CD4-positive, alpha-beta T cell treated with Interleukin-12 subunit alpha and Interleukin-12 subunit beta, for 1 hour (primary cell): ENCODE data around the gene CXCL14.

ENCODE experiments used
- DNase-seq: peaks from one replicate; pipeline ENCODE4 v3.0.0-alpha.2; 2020

Gene CXCL14

GRCh38 chr5:135566422-135567400 is 12.1 kb downstream of the CXCL14 start:
- DNase-seq, result no peak

- DNase-seq, result peak; percentile 58
These were observed 12.9 kb downstream of the CXCL14 start for GRCh38 chr5:135565725-135566421.

GRCh38 chr5:135565266-135565665 is 13.5 kb downstream of the CXCL14 start:
- DNase-seq, result no peak

GRCh38 chr5:135564331-135564730 is 14.5 kb downstream of the CXCL14 start:
- DNase-seq, result no peak

GRCh38 chr5:135561266-135561665 is 17.5 kb downstream of the CXCL14 start:
- DNase-seq, result no peak

GRCh38 chr5:135560858-135561257 is 17.9 kb downstream of the CXCL14 start:
- DNase-seq, result peak; percentile 56

GRCh38 chr5:135559354-135559753 is 19.4 kb downstream of the CXCL14 start:
- DNase-seq, result no peak

- DNase-seq, result no peak
These were observed 21.5 kb downstream of the CXCL14 start for GRCh38 chr5:135557076-135557838.

GRCh38 chr5:135556620-135557019 is 22.2 kb downstream of the CXCL14 start:
- no peak for DNase-seq

GRCh38 chr5:135555530-135555929 is 23.3 kb downstream of the CXCL14 start:
- no peak for DNase-seq

GRCh38 chr5:135553688-135554462 is 24.9 kb downstream of the CXCL14 start:
- no peak for DNase-seq

- peak; percentile 56 for DNase-seq
These were observed 27.0 kb downstream of the CXCL14 start for GRCh38 chr5:135551593-135552447.

GRCh38 chr5:135549413-135549812 is 29.4 kb downstream of the CXCL14 start:
- no peak for DNase-seq

GRCh38 chr5:135547590-135548254 is 31.1 kb downstream of the CXCL14 start:
- DNase-seq, result no peak

- DNase-seq, result no peak
These were observed 31.9 kb downstream of the CXCL14 start for GRCh38 chr5:135546912-135547311.

GRCh38 chr5:135546101-135546500 is 32.7 kb downstream of the CXCL14 start:
- DNase-seq, result no peak

- DNase-seq, result no peak
These were observed 33.7 kb downstream of the CXCL14 start for GRCh38 chr5:135545099-135545498.

GRCh38 chr5:135543485-135544304 is 35.1 kb downstream of the CXCL14 start:
- DNase-seq, result peak; percentile 2

GRCh38 chr5:135543001-135543484 is 35.7 kb downstream of the CXCL14 start:
- DNase-seq, result no peak
